MV-4-11 (cell line): Measurements from ENCODE around the gene ELOA2.
"Not testable (repeated sequence)": the region's sequence is repeated elsewhere in the genome, so short reads cannot be mapped to it uniquely, and the experiment has no call there.

Experiments used
- DNase-seq: peaks from one replicate; lab custom pipeline; 2025; lab: John Stamatoyannopoulos, UW

The ELOA2 gene

GRCh38 chr18:47035156-47035671 lies at the start of gene ELOA2:
Gene ELOA2 (minus strand): TSS chr18:47035621. CDS start chr18:47035264, 357 bp downstream.
- DNase-seq, result no peak

- DNase-seq, result no peak
These were observed 46.2 kb upstream of the ELOA2 start for GRCh38 chr18:47081578-47081977.

- no peak for DNase-seq
These were observed 45.5 kb upstream of the ELOA2 start for GRCh38 chr18:47080872-47081271.

GRCh38 chr18:47077111-47077510 lies 41.7 kb upstream of the ELOA2 start:
- no peak for DNase-seq

- no peak for DNase-seq
These were observed 39.9 kb upstream of the ELOA2 start for GRCh38 chr18:47075098-47075883.

GRCh38 chr18:47067648-47068047 lies 32.2 kb upstream of the ELOA2 start:
- DNase-seq, result no peak

- no peak for DNase-seq
These were observed 27.7 kb upstream of the ELOA2 start for GRCh38 chr18:47063096-47063495.

GRCh38 chr18:47062471-47062870 lies 27.1 kb upstream of the ELOA2 start:
- peak; percentile 61 for DNase-seq

- no peak for DNase-seq
These were observed 18.9 kb upstream of the ELOA2 start for GRCh38 chr18:47054369-47054768.

- peak; percentile 30 for DNase-seq
These were observed 15.0 kb upstream of the ELOA2 start for GRCh38 chr18:47050468-47050867.

GRCh38 chr18:47040982-47041381 lies 5.6 kb upstream of the ELOA2 start:
- DNase-seq, result no peak

GRCh38 chr18:47036927-47037578 lies 1.6 kb upstream of the ELOA2 start:
- no peak for DNase-seq

GRCh38 chr18:47036298-47036874 lies 965 bp upstream of the ELOA2 start:
- DNase-seq, result peak; percentile 0

- not testable (repeated sequence) for DNase-seq
These were observed 830 bp downstream of the ELOA2 start for GRCh38 chr18:47034591-47034990.

GRCh38 chr18:47032945-47033344 lies 2.5 kb downstream of the ELOA2 start:
- DNase-seq, result no peak

- DNase-seq, result not testable (repeated sequence)
These were observed 4.5 kb downstream of the ELOA2 start for GRCh38 chr18:47030887-47031286.

- not testable (repeated sequence) for DNase-seq
These were observed 5.6 kb downstream of the ELOA2 start for GRCh38 chr18:47029684-47030353.

GRCh38 chr18:47028738-47029137 lies 6.7 kb downstream of the ELOA2 start:
- not testable (repeated sequence) for DNase-seq

GRCh38 chr18:47025557-47026174 lies 9.8 kb downstream of the ELOA2 start:
- not testable (repeated sequence) for DNase-seq

- not testable (repeated sequence) for DNase-seq
These were observed 11.5 kb downstream of the ELOA2 start for GRCh38 chr18:47023769-47024465.

GRCh38 chr18:47022821-47023220 lies 12.6 kb downstream of the ELOA2 start:
- DNase-seq, result not testable (repeated sequence)
